G401.6 (cell line): ENCODE data around the gene TXNDC17.
A peak's percentile ranks its signal among the peaks of the same experiment; 100 is the strongest.
"Not testable (repeated sequence)": the region's sequence is repeated elsewhere in the genome, so short reads cannot be mapped to it uniquely, and the experiment has no call there.

Experiments
- FAIRE-seq: peaks from 2 replicates; lab custom pipeline; 2012; peaks lifted over from hg19 to GRCh38; lab: Jason Lieb, UNC

TXNDC17 gene

GRCh38 chr17:6640536-6641246 lies at the start of gene TXNDC17, which contains the start of gene KIAA0753:
TXNDC17 (plus strand) TSS chr17:6641060; CDS start chr17:6641083, 23 bp downstream.
KIAA0753 (minus strand) TSS chr17:6640711; CDS start chr17:6635103, 5,608 bp downstream.
- FAIRE-seq: peak; percentile 84

GRCh38 chr17:6591599-6592158 lies 49.2 kb upstream of the TXNDC17 start:
- FAIRE-seq: no peak

- FAIRE-seq: no peak
Observed at GRCh38 chr17:6592173-6592572, 48.7 kb upstream of the TXNDC17 start.

GRCh38 chr17:6593371-6593770 lies 47.5 kb upstream of the TXNDC17 start:
- not testable (repeated sequence) for FAIRE-seq

GRCh38 chr17:6596081-6596480 lies 44.8 kb upstream of the TXNDC17 start:
- FAIRE-seq: no peak

- FAIRE-seq: no peak
Observed at GRCh38 chr17:6596511-6596910, 44.3 kb upstream of the TXNDC17 start.

GRCh38 chr17:6596941-6597340 lies 43.9 kb upstream of the TXNDC17 start:
- no peak for FAIRE-seq

GRCh38 chr17:6597727-6598126 lies 43.1 kb upstream of the TXNDC17 start:
- no peak for FAIRE-seq

GRCh38 chr17:6599364-6599763 lies 41.5 kb upstream of the TXNDC17 start:
- FAIRE-seq: no peak

GRCh38 chr17:6602141-6602540 lies 38.7 kb upstream of the TXNDC17 start:
- FAIRE-seq: no peak

GRCh38 chr17:6603744-6604325 lies 37.0 kb upstream of the TXNDC17 start:
- no peak for FAIRE-seq

GRCh38 chr17:6605142-6605541 lies 35.7 kb upstream of the TXNDC17 start:
- FAIRE-seq: no peak

GRCh38 chr17:6608321-6608720 lies 32.5 kb upstream of the TXNDC17 start:
- FAIRE-seq: no peak

- no peak for FAIRE-seq
Observed at GRCh38 chr17:6610011-6610410, 30.8 kb upstream of the TXNDC17 start.

GRCh38 chr17:6611231-6611630 lies 29.6 kb upstream of the TXNDC17 start:
- FAIRE-seq: no peak

GRCh38 chr17:6623941-6624340 lies 16.9 kb upstream of the TXNDC17 start:
- no peak for FAIRE-seq

GRCh38 chr17:6626616-6627015 lies 14.2 kb upstream of the TXNDC17 start:
- no peak for FAIRE-seq

GRCh38 chr17:6627019-6627418 lies 13.8 kb upstream of the TXNDC17 start:
- FAIRE-seq: no peak

GRCh38 chr17:6630390-6630789 lies 10.5 kb upstream of the TXNDC17 start:
- no peak for FAIRE-seq

- FAIRE-seq: no peak
Observed at GRCh38 chr17:6632530-6632929, 8.3 kb upstream of the TXNDC17 start.

GRCh38 chr17:6633263-6633662 lies 7.6 kb upstream of the TXNDC17 start:
- no peak for FAIRE-seq

GRCh38 chr17:6636105-6636504 lies 4.8 kb upstream of the TXNDC17 start:
- FAIRE-seq: no peak

GRCh38 chr17:6636616-6637457 lies 4.0 kb upstream of the TXNDC17 start:
- no peak for FAIRE-seq
